PC-9 (cell line): Measurements from ENCODE around the gene HBE1.

Experiments
- CTCF ChIP-seq: fragments of 200-600 bp; sonication (generic); conservative IDR thresholded peaks from 2 replicates; pipeline ENCODE4 v1.6.1; 2017; ENCODE audit warnings: mixed run types, antibody characterized with exemption, mild to moderate bottlenecking, moderate library complexity
- EZH2 ChIP-seq: fragments of 200-600 bp; sonication (generic); IDR thresholded peaks from 2 replicates; pipeline ENCODE4 v1.8.0; 2017; ENCODE audit warnings: antibody characterized with exemption, low read depth

GRCh38 chr11:5289696-5290095 lies 20.0 kb upstream of the HBE1 start:
- TF ChIP-seq CTCF (no peak), EZH2 (no peak)
